Measurements from ENCODE around the gene AFAP1.

AFAP1 gene

GRCh38 chr4:7862561-7863192, 77.0 kb downstream of the AFAP1 start:
- no peak for DNase-seq

- no peak for DNase-seq
Observed at GRCh38 chr4:7861440-7861881, 78.2 kb downstream of the AFAP1 start.

GRCh38 chr4:7860600-7861163, 79.0 kb downstream of the AFAP1 start:
- DNase-seq = no peak

GRCh38 chr4:7859326-7859725, 80.3 kb downstream of the AFAP1 start:
- no peak for DNase-seq

- no peak for DNase-seq
Observed at GRCh38 chr4:7858498-7858897, 81.2 kb downstream of the AFAP1 start.

- DNase-seq = no peak
Observed at GRCh38 chr4:7857993-7858392, 81.7 kb downstream of the AFAP1 start.

GRCh38 chr4:7857238-7857701, 82.4 kb downstream of the AFAP1 start:
- DNase-seq = no peak

- DNase-seq = no peak
Observed at GRCh38 chr4:7855731-7856130, 83.9 kb downstream of the AFAP1 start.

GRCh38 chr4:7854697-7855370, 84.8 kb downstream of the AFAP1 start:
- no peak for DNase-seq

- no peak for DNase-seq
Observed at GRCh38 chr4:7854216-7854615, 85.4 kb downstream of the AFAP1 start.

GRCh38 chr4:7853271-7853670, 86.4 kb downstream of the AFAP1 start:
- DNase-seq = no peak

GRCh38 chr4:7852568-7853185, 87.0 kb downstream of the AFAP1 start:
- DNase-seq = no peak

GRCh38 chr4:7850489-7850888, 89.2 kb downstream of the AFAP1 start:
- DNase-seq = no peak

GRCh38 chr4:7847206-7847605, 92.5 kb downstream of the AFAP1 start:
- no peak for DNase-seq

GRCh38 chr4:7845493-7846128, 94.0 kb downstream of the AFAP1 start:
- DNase-seq = no peak

GRCh38 chr4:7844594-7844991, 95.1 kb downstream of the AFAP1 start:
- no peak for DNase-seq

GRCh38 chr4:7843831-7844593, 95.6 kb downstream of the AFAP1 start:
- DNase-seq = peak; percentile 40

GRCh38 chr4:7842384-7843279, 97.0 kb downstream of the AFAP1 start:
- no peak for DNase-seq

- no peak for DNase-seq
Observed at GRCh38 chr4:7841894-7842293, 97.8 kb downstream of the AFAP1 start.

- DNase-seq = no peak
Observed at GRCh38 chr4:7841071-7841470, 98.6 kb downstream of the AFAP1 start.

GRCh38 chr4:7839856-7840255, 99.8 kb downstream of the AFAP1 start:
- no peak for DNase-seq
